GM21515 (cell line): ENCODE data around the gene ZNF319.

ENCODE experiments used
- ATAC-seq: cut with Tn5 transposase; IDR thresholded peaks from one replicate; pipeline ENCODE4 v1.9.1; 2021; ENCODE audit not compliant: unreplicated experiment

ZNF319 gene

GRCh38 chr16:57998992-57999365 lies 1.5 kb downstream of the ZNF319 start:
- ATAC-seq: no peak

- ATAC-seq: no peak
Observed at GRCh38 chr16:57998486-57998885, 2.0 kb downstream of the ZNF319 start.

- ATAC-seq: no peak
Observed at GRCh38 chr16:57997528-57998265, 2.8 kb downstream of the ZNF319 start.

- no peak for ATAC-seq
Observed at GRCh38 chr16:57997176-57997527, 3.3 kb downstream of the ZNF319 start.

- ATAC-seq: no peak
Observed at GRCh38 chr16:57996406-57997175, 3.9 kb downstream of the ZNF319 start.

GRCh38 chr16:57995721-57996405 lies 4.6 kb downstream of the ZNF319 start:
- no peak for ATAC-seq

GRCh38 chr16:57994778-57995177 lies 5.7 kb downstream of the ZNF319 start:
- no peak for ATAC-seq

- no peak for ATAC-seq
Observed at GRCh38 chr16:57994361-57994760, 6.1 kb downstream of the ZNF319 start.

- no peak for ATAC-seq
Observed at GRCh38 chr16:57993897-57994296, 6.6 kb downstream of the ZNF319 start.

- no peak for ATAC-seq
Observed at GRCh38 chr16:57993438-57993837, 7.0 kb downstream of the ZNF319 start.

- ATAC-seq: no peak
Observed at GRCh38 chr16:57992084-57992483, 8.4 kb downstream of the ZNF319 start.

- ATAC-seq: no peak
Observed at GRCh38 chr16:57991551-57992059, 8.9 kb downstream of the ZNF319 start.

- no peak for ATAC-seq
Observed at GRCh38 chr16:57988929-57989328, 11.5 kb downstream of the ZNF319 start.

- no peak for ATAC-seq
Observed at GRCh38 chr16:57987441-57988177, 12.9 kb downstream of the ZNF319 start.

GRCh38 chr16:57986196-57986595 lies 14.3 kb downstream of the ZNF319 start:
- ATAC-seq: no peak

GRCh38 chr16:57985204-57986181 lies 15.0 kb downstream of the ZNF319 start:
- ATAC-seq: no peak

GRCh38 chr16:57984443-57985203 lies 15.8 kb downstream of the ZNF319 start:
- ATAC-seq: no peak

- no peak for ATAC-seq
Observed at GRCh38 chr16:57982385-57982784, 18.1 kb downstream of the ZNF319 start.

GRCh38 chr16:57981636-57982035 lies 18.8 kb downstream of the ZNF319 start:
- no peak for ATAC-seq
